ENCODE results near the gene RIOK1.
"Not testable (repeated sequence)": the region's sequence is repeated elsewhere in the genome, so short reads cannot be mapped to it uniquely, and the experiment has no call there.

GRCh38 chr6:7456302-7456701 lies 66.7 kb downstream of the RIOK1 start:
- TF ChIP-seq CTCF (conservative IDR thresholded peaks at IDR 0.05; ENCODE audit: low read depth, low read length); EZH2 (IDR thresholded peaks at IDR 0.05; ENCODE audit: borderline replicate concordance, low read depth, low read length, poor library complexity, severe bottlenecking): not testable (repeated sequence)
